BJ (cell line): Measurements from ENCODE around the gene PASD1. TPM values are rescaled to one million over a fixed set of nuclear protein-coding genes. Genes with fewer than 3 reads are reported as not detected.
A peak's percentile ranks its signal among the peaks of the same experiment; 100 is the strongest.

Experiments used
- CTCF ChIA-PET: fragments of 350-600 bp; formaldehyde crosslinking; extraction: SDS; loops from one replicate; lab custom pipeline; 2021; ENCODE audit warnings: antibody characterized with exemption, inconsistent platforms; lab: Yijun Ruan, JAX
- POLR2A ChIA-PET: fragments of 300-600 bp; sonication (Branson Sonifier 250); formaldehyde crosslinking; extraction: SDS; loops from one replicate; lab custom pipeline; 2021; ENCODE audit warnings: antibody characterized with exemption; lab: Charles Lee
- DNase-seq: peaks from one replicate; pipeline ENCODE4 v3.0.0-alpha.2; 2011; ENCODE audit warnings: low read depth
- H3K27me3 ChIP-seq: 2 replicates; pipeline ENCODE4 v1.6.0; 2011; ENCODE audit warnings: low read length; ENCODE audit not compliant: control insufficient read depth, insufficient read depth
- H3K36me3 ChIP-seq: 2 replicates; pipeline ENCODE4 v1.5.1; 2011; ENCODE audit warnings: low read length; ENCODE audit not compliant: control insufficient read depth, insufficient read depth
- H3K4me3 ChIP-seq: 2 replicates; pipeline ENCODE4 v1.5.1; 2011; ENCODE audit warnings: low read depth, mild to moderate bottlenecking, control low read depth, low read length
- CTCF ChIP-seq: IDR thresholded peaks from 2 replicates; pipeline ENCODE4 v1.5.1; 2011; ENCODE audit warnings: low read depth, mild to moderate bottlenecking, control low read depth, inconsistent platforms, low read length, moderate library complexity; ENCODE audit not compliant: insufficient read depth
- polyA plus RNA-seq: library from polyadenylated mRNA; depleted of rRNA; stranded (reverse); fragments of >200 nt; gene quantifications from 2 replicates; pipeline ENCODE4 v1.2.3, GENCODE V29; 2011

Gene PASD1
- polyA plus RNA-seq, 1 experiment: not detected

- Histone ChIP-seq H3K27me3 (no peaks in the 10 kb centered on the region), H3K36me3 (no peaks in the 10 kb centered on the region), H3K4me3 (no peak overlapping the region)
- POLR2A ChIA-PET: no interaction called here
- DNase-seq: no peak
- TF ChIP-seq CTCF: peak; percentile 45
- CTCF ChIA-PET: interaction anchor here (1.2 kb wide), 2 partner anchors 919 to 926 kb away, joined by 3 read pairs; no protein-coding TSS in a partner anchor
These were observed 150.4 kb downstream of the PASD1 start for GRCh38 chrX:151713849-151714248.

- no peak for TF ChIP-seq CTCF
- H3K4me3 ChIP-seq: no peak overlapping the region
- ChIA-PET POLR2A (no interaction called here), CTCF (interaction anchor here (1.2 kb wide), 1 partner anchor 919 kb away, joined by 3 read pairs; no protein-coding TSS in a partner anchor)
- DNase-seq: no peak
- H3K27me3 ChIP-seq: no peaks in the 10 kb centered on the region
- H3K36me3 ChIP-seq: no peaks in the 10 kb centered on the region
These were observed 150.9 kb downstream of the PASD1 start for GRCh38 chrX:151714362-151714761.

GRCh38 chrX:151715752-151716151 is 152.3 kb downstream of the PASD1 start, which contains the start of gene FATE1:
Gene FATE1 (plus strand): TSS chrX:151716035. CDS start chrX:151716120, 85 bp downstream.
- no peak for DNase-seq
- TF ChIP-seq CTCF: no peak
- ChIA-PET CTCF (no interaction called here), POLR2A (no interaction called here)
- H3K36me3 ChIP-seq: no peaks in the 10 kb centered on the region
- no peak within 1 kb of the TSS for H3K4me3 ChIP-seq
- H3K27me3 ChIP-seq: no peaks in the 10 kb centered on the region

- no peak overlapping the region for H3K4me3 ChIP-seq
- POLR2A ChIA-PET: no interaction called here
- TF ChIP-seq CTCF: peak; percentile 38; the same call in 1 of the 2 replicates
- DNase-seq: no peak
- no peaks in the 10 kb centered on the region for H3K27me3 ChIP-seq
- CTCF ChIA-PET: no interaction called here
- H3K36me3 ChIP-seq: no peaks in the 10 kb centered on the region
These were observed 158.9 kb downstream of the PASD1 start for GRCh38 chrX:151722241-151722846.

GRCh38 chrX:151723156-151723760 is 159.8 kb downstream of the PASD1 start:
- no peak overlapping the region for H3K4me3 ChIP-seq
- no peak for DNase-seq
- H3K27me3 ChIP-seq: no peaks in the 10 kb centered on the region
- TF ChIP-seq CTCF: no peak
- CTCF ChIA-PET: no interaction called here
- POLR2A ChIA-PET: no interaction called here
- H3K36me3 ChIP-seq: no peaks in the 10 kb centered on the region
